Ecto neural progenitor cell (in vitro differentiated cells): Measurements from ENCODE around the gene SMARCA4.
A peak's percentile ranks its signal among the peaks of the same experiment; 100 is the strongest.

Source experiments
- DNase-seq: peaks from one replicate; pipeline ENCODE4 v3.0.0-alpha.2; 2018; ENCODE audit warnings: low spot score

Gene SMARCA4

DNA sequence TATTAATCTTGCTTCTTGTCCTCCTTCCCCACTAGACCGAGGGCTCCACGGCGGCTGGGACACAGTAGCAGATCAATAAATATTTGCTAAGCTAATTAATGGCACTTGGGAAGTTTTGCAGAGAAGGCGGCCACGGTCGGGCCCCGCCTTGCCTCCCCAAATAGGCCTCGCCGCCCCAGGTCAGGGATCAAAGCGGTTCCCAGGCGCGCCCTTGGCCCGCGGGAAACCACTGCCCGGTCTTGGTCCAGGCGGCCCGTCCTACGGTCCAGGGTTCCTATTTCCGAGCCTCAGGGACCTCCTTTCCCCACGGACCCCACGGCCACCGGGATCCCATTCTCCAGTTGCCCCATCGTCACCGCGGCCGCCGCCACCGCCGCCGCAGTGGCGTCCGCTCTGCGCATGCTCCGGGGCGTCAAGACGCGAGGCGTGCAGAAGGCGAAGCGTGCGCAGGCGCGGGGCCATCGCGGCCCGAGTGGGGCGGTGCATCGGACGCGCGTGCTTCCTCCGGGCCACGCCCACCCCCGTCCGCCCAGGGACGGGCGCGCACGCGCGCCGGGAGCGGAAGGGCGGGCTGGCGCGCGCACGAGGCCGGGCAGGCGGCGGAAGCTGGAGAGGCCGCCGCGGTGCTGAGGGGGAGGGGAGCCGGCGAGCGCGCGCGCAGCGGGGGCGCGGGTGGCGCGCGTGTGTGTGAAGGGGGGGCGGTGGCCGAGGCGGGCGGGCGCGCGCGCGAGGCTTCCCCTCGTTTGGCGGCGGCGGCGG is at the start of gene SMARCA4:
TSS of gene SMARCA4 (plus strand) at position 717 of the 759 bp plus-strand sequence. CDS start 23,122 bp downstream, outside the sequence.
- peak; percentile 99 for DNase-seq

DNA sequence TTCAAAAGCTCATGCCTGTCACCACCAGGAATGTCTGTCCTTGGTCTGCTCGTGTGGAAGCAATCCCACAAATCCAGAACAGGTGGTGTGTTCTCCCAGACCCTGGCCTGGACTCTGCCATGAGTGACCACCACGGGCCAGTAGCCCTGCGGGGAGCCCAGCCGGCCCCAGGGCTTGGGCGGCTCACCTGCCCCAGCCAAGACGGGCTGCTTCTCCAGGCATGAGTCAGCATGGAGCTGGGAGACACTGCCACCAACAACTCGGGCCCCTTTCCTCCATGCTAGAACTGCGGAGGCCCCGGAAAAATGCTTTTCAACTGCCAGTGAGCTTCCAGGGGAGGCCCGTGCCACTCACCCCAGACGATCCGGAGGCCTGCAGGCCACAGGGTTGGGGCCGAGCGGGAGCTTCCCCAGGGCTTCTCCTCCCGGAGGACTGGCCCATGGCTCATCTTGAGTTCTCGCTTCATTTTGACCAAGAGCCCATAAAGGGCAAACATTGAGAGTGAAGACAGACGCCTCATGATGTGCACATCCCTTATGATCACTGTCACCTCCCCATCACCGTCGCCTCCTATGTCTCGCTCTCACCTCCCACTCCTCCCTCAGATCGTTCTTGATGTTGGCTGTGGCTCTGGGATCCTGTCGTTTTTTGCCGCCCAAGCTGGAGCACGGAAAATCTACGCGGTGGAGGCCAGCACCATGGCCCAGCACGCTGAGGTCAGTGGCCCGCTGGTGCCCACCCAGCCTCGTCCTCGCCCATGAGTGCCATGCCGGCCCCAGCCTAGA is 49.1 kb upstream of the SMARCA4 start:
- DNase-seq: no peak

GRCh38 chr19:10912619-10913018 is 48.2 kb upstream of the SMARCA4 start:
- no peak for DNase-seq

DNA sequence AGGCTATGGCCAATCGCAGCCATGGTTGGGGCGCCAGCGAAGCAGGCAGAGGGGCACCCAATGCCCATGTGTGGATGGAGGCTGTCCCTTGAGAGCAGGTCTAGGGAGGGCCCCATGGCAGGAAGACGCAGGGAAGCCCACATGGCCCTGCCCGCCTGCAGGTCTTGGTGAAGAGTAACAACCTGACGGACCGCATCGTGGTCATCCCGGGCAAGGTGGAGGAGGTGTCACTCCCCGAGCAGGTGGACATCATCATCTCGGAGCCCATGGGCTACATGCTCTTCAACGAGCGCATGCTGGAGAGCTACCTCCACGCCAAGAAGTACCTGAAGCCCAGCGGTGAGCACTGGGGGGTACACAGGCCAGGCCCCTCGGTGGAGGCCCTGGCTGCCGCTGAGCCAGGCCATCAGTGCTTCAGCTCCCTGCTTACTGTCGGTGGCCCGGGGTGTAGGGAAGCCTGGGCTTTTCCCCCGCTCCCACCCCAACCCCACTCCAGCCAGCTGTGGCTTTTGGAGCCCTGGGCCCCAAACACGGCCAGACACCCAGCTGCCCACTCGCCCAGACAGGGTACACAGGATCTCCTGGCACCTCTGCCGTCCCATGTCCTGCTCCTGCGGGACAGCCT is 47.0 kb upstream of the SMARCA4 start:
- DNase-seq: no peak

DNA sequence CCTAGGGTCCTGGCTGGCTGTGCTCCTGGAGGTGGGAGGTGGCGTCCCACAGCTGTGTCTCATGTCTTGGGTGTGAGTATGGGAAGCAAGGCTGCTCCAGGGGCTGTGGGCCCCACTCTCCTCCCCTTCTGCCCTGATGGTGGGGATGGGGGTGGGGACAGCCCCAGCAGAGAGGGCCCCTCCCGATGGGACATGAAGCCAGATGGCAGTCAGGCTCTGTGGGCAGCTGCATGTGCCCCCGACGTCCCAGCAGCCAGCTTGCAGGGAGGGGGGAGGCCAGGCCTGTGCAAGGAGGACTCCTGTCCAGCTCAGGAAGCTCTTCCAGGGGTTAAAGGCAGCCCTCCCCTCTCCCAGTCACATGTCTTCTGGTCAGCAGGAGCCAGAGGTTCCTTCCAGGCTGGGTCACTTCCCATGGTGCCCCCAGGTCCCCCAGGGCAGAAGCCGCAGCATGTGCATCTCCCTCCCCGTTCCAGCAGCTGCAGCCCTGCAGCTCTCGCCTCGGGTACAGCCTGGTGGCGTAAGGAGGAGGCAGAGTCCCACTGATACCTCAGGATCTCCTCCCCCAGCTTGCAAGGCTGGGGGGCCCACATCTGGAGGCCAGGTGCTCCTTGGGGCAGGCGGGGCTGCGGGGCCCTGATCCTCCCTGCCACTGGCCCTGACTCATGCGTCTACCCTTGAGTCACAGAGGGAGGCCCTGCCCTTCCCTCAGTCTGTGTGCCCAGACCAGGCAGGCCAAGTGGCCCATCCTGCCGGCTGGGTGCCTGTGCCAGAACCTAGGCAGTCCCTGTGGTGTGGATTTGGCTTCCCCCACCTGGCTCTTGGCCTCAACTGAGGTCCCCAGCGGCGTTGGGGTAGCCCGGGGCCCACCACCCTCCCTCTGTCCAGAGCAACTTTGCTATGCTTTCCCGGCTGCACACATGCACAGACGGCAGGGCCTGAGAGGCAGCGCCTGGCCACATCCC is 45.4 kb upstream of the SMARCA4 start:
- no peak for DNase-seq

DNA sequence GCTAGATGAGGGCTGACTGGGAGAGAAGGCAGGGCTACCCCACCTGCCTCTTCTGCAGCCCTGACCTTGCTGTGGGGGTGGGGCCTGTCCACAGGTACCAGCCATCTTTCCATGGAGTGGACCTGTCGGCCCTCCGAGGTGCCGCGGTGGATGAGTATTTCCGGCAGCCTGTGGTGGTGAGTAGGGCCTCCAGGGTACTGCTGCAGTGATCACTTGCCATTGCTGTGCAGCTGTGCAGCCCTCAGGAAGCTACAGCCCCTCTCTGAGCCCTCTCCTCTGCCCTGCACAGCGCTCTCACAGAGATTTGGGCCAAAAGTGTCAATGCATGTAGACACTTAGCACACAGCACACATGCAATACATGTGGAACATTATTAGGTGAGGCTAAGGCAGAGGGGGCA is 44.2 kb upstream of the SMARCA4 start:
- DNase-seq: no peak

DNA sequence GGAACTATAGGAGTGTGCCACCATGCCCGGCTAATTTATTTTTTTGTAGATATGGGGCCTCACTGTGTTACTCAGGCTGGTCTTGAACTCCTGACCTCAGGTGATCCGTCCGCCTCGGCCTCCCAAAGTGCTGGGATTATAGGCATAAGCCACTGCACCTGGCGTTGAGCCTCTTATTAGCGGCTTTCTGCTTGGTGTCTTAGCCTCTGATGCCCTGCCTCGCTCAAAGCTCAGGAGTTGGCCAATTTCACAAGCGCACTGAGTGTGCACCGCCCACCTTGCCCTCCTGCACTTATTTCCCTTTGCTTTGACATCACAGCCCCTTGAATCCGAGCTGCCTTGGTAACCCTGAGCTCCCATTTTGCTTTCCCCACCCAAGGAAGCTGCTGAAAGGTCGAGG is 42.5 kb upstream of the SMARCA4 start:
- DNase-seq: no peak

DNA sequence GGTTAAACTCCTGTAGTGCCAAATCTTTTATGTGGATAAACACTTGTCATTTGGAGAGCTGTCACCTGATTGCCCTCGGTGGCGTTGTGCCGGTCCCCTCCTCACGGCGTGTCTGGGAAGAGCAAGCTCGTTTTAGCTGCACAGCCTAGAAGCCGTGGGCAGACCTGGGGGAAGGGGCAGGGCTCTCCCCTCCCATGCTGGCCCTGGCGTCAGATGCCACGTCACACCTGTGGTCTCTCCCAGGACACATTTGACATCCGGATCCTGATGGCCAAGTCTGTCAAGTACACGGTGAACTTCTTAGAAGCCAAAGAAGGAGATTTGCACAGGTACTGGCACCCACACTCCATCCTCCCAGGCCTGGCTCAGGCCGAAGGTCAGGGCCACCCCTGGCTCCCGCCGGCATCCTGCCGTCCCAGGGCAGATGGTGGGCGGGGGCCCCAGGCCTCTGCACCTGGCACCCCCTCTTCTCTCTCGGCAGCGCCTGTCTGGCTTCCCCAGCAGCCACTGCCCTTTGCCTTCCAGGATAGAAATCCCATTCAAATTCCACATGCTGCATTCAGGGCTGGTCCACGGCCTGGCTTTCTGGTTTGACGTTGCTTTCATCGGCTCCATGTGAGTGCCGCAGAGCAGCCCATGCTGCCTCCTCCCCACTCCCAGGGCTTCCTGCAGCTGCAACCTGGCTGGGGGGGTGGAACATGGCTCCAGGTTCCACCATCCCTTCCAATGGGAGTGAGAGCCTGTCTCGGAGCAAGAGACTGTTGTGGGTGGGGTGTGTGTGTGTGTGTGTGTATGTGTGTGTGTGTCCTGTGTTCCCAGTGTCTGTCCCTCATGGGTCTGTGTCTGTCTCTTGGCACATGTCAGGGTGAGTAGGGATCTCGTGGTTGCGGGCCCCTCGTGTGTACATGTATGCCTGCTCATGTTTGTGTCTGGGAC is 41.2 kb upstream of the SMARCA4 start:
- DNase-seq: no peak

DNA sequence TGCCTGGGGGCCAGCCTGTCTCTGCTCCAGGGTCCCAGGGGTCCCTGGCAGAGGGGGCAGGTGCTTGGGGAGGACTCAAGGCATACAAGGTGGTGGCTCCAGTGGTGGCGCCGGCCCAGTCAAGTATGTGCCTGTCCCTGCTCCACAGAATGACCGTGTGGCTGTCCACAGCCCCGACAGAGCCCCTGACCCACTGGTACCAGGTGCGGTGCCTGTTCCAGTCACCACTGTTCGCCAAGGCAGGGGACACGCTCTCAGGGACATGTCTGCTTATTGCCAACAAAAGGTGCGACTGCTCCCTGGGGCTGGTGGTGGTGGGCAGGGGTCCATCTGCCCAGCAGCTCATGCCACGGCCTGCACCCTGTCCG is 40.6 kb upstream of the SMARCA4 start:
- DNase-seq: no peak

GRCh38 chr19:10920781-10921180 is 40.0 kb upstream of the SMARCA4 start:
- DNase-seq: no peak

GRCh38 chr19:10921199-10921909 is 39.5 kb upstream of the SMARCA4 start:
- no peak for DNase-seq

GRCh38 chr19:10921910-10922637 is 38.8 kb upstream of the SMARCA4 start:
- DNase-seq: no peak

DNA sequence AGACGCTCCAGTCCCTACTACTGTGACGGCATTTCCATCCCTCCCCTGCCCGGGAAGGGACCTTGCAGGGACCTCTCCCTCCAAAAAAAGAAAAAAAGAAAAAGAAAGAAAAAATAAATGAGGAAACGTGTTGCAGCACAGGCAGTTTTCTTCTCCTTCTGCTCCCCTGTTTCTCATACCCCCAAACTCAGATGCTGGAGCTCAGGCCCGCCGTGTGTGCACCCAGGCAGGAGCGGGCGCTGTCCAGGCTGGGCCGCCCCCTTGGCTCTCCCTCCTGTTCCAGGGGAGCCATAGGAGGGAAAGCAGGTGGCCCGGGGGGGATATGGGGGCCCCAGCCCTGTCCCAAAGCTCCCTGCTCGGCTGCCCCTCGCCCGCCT is 38.2 kb upstream of the SMARCA4 start:
- DNase-seq: no peak

GRCh38 chr19:10923260-10924112 is 37.3 kb upstream of the SMARCA4 start:
- DNase-seq: no peak

GRCh38 chr19:10924597-10924996 is 36.2 kb upstream of the SMARCA4 start:
- DNase-seq: no peak

DNA sequence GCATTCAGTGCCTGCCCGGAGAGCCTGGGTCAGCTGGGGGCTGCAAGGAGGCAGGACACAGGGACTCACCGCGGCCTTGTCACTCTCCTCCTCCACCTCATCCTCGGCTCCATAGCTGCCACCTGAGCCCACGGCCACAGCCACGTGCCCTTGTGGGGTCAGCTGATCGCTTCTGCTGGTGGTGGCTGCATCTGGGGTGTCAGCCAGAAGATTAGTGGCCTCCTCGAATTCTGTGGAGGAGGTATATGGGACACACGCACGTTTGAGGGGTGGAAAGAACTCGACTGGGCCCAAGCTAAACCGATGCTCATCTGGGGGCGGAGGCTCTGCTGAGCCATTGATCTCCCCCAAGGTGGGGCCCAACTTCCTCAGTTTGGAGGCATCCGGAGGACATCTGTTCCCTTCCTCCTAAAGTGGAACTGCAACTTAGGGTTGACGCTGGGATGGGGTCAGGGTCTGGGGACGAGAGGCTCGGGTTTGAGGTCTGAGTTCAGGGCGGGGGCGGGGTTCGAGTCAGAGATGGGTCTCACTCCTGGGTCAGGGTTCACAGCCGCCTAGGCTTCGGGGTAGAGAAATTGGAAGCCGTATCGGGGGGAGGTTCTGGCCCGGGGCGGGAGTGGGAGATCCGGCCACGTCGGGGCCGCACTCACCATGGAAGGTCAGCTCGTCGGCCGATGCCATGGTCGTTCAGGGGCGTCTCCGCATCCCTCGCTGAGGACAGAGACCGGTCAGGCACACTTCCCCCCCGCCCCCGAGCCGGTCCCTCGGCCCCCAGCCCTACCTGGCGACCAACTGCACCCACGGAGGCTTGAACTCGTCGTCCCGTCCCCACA is 32.9 kb upstream of the SMARCA4 start:
- no peak for DNase-seq

- peak; percentile 96 for DNase-seq
Measured at GRCh38 chr19:10928563-10929401, 32.0 kb upstream of the SMARCA4 start, which contains the start of the genes TIMM29 and YIPF2. TIMM29 (plus strand) TSS chr19:10928811; CDS start chr19:10928823, 12 bp downstream. YIPF2 (minus strand) TSS chr19:10928639; CDS start chr19:10928410, 229 bp downstream.
